IMR-90 (cell line): ENCODE data around the gene DHRS7B.

Experiments used
- BHLHE40 ChIP-seq: fragments of 150-350 bp; IDR thresholded peaks from 2 replicates; pipeline ENCODE4 v1.6.1; 2016; ENCODE audit warnings: mild to moderate bottlenecking, low read depth, low read length
- CEBPB ChIP-seq: IDR thresholded peaks from 2 replicates; pipeline ENCODE4 v1.6.1; 2012; ENCODE audit warnings: low read depth, low read length, improper control_type of control experiment
- CHD1 ChIP-seq: IDR thresholded peaks from 2 replicates; pipeline ENCODE4 v1.6.1; 2012; ENCODE audit warnings: low read depth, low read length, improper control_type of control experiment
- CTCF ChIP-seq: conservative IDR thresholded peaks from 2 replicates; pipeline ENCODE4 v1.5.1; 2012; ENCODE audit warnings: mild to moderate bottlenecking, low read depth, low read length, improper control_type of control experiment
- ELK1 ChIP-seq: fragments of 150-350 bp; IDR thresholded peaks from 2 replicates; pipeline ENCODE4 v1.6.1; 2016; ENCODE audit warnings: low read depth, mild to moderate bottlenecking, low read length, moderate library complexity, borderline replicate concordance
- FOS ChIP-seq: fragments of 150-350 bp; IDR thresholded peaks from 2 replicates; pipeline ENCODE4 v1.6.1; 2016; ENCODE audit warnings: low read depth, low read length
- MAFK ChIP-seq: IDR thresholded peaks from 2 replicates; pipeline ENCODE4 v1.6.1; 2012; ENCODE audit warnings: low read depth, low read length, improper control_type of control experiment
- MXI1 ChIP-seq: IDR thresholded peaks from 2 replicates; pipeline ENCODE4 v1.6.1; 2012; ENCODE audit warnings: low read depth, mild to moderate bottlenecking, low read length, moderate library complexity, borderline replicate concordance
- NFE2L2 ChIP-seq: fragments of 150-350 bp; IDR thresholded peaks from 2 replicates; pipeline ENCODE4 v1.6.1; 2016; ENCODE audit warnings: low read depth, mild to moderate bottlenecking, low read length
- POLR2A ChIP-seq: IDR thresholded peaks from 2 replicates; pipeline ENCODE4 v1.6.1; 2012; ENCODE audit warnings: mild to moderate bottlenecking, low read depth, low read length
- RAD21 ChIP-seq: IDR thresholded peaks from 2 replicates; pipeline ENCODE4 v1.6.1; 2012; ENCODE audit warnings: low read length, improper control_type of control experiment
- RCOR1 ChIP-seq: IDR thresholded peaks from 2 replicates; pipeline ENCODE4 v1.6.1; 2012; ENCODE audit warnings: mild to moderate bottlenecking, low read length, improper control_type of control experiment; ENCODE audit not compliant: insufficient replicate concordance
- SMC3 ChIP-seq: fragments of 150-350 bp; IDR thresholded peaks from 2 replicates; pipeline ENCODE4 v1.6.1; 2016; ENCODE audit warnings: low read depth, mild to moderate bottlenecking, antibody characterized with exemption, low read length, moderate library complexity
- USF2 ChIP-seq: fragments of 150-350 bp; IDR thresholded peaks from 2 replicates; pipeline ENCODE4 v1.6.1; 2017; ENCODE audit warnings: mild to moderate bottlenecking, antibody characterized with exemption, low read length, low read depth

- TF ChIP-seq POLR2A (no peak), CTCF (no peak), USF2 (no peak), MXI1 (no peak), RAD21 (no peak), FOS (no peak), MAFK (no peak), SMC3 (no peak), RCOR1 (no peak), CEBPB (no peak), ELK1 (no peak), BHLHE40 (no peak), CHD1 (no peak), NFE2L2 (no peak)
Observed at GRCh38 chr17:21201298-21201595, 74.5 kb downstream of the DHRS7B start.
